ENCODE measurements around the gene ZBTB16.

Gene ZBTB16

GRCh38 chr11:114293201-114293711 lies 233.7 kb downstream of the ZBTB16 start:
- DNase-seq (ENCODE audit: low read depth in 2 of 3, low spot score in 2 of 3) = no peak

GRCh38 chr11:114295676-114296604 lies 236.4 kb downstream of the ZBTB16 start, which contains the start of gene NNMT:
TSS of gene NNMT (plus strand) at chr11:114296399. CDS start at chr11:114296557, 158 bp downstream.
- no peak for DNase-seq (ENCODE audit: low read depth in 2 of 3, low spot score in 2 of 3)

GRCh38 chr11:114296605-114297372 lies 237.3 kb downstream of the ZBTB16 start:
- no peak for DNase-seq (ENCODE audit: low read depth in 2 of 3, low spot score in 2 of 3)

GRCh38 chr11:114297806-114298709 lies 238.5 kb downstream of the ZBTB16 start:
- no peak for DNase-seq (ENCODE audit: low read depth in 2 of 3, low spot score in 2 of 3)

GRCh38 chr11:114298710-114299109 lies 239.2 kb downstream of the ZBTB16 start:
- no peak for DNase-seq (ENCODE audit: low read depth in 2 of 3, low spot score in 2 of 3)
